ENCODE measurements around the gene ABHD17A.
A peak's percentile ranks its signal among the peaks of the same experiment; 100 is the strongest.

DNA sequence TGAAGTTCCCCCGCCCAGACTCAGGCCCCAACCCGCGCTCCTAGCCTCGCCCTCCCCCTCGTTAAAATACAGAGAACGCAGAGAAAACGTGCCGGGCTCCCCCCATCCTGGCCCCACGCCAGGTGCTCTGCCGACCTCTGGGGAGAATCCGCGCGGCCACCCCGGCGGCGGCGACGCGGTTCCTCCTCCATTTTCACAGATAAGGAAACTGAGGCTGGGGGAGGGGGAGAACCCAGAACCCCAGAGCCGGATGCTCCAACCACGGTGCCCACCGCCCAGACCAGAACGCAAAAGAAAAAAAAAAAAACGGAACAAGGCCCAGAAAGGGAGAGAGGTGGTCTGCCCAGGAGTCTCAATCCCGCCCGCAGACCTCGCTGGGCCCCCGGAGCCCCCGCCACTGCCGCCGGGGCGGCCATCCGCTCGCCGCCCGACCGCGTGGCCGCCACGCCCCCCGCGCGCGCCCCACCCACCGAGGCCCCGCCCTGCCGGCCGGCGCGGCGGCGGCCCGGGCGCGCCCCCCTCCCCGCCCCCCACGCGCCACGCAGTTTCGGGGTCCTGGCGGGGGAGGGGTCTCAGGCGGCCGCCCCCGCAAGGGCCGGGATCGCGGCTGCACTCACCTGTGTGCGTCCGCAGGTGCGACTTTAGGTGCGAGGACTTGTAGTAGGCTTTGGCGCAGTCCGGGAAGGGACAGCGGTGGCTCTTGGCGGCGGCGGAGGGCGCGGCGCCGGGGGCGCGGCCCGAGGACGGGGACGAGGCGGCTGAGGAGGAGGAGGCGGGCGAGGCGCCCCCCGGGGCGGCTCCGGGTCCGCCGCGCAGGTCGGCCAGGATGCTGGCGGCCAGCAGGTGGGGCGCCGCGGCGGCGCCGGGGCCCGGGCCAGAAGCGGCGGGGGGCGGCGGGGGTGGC lies 22.6 kb downstream of the ABHD17A start:
- TF ChIP-seq TOX (CRISPR knock-in tag; IDR thresholded peaks at IDR 0.05; ENCODE audit: borderline replicate concordance) (no peak), ZFP30 (CRISPR knock-in tag; IDR thresholded peaks at IDR 0.05) (no peak), CSDC2 (CRISPR knock-in tag; IDR thresholded peaks at IDR 0.05) (no peak), ISL1 (CRISPR knock-in tag; IDR thresholded peaks at IDR 0.05) (no peak), ESRRG (CRISPR knock-in tag; IDR thresholded peaks at IDR 0.05) (no peak), ZFP3 (CRISPR knock-in tag; IDR thresholded peaks at IDR 0.05) (no peak), ZNF70 (CRISPR knock-in tag; IDR thresholded peaks at IDR 0.05) (no peak), ZNF8 (CRISPR knock-in tag; IDR thresholded peaks at IDR 0.05) (no peak), RARB (CRISPR knock-in tag; IDR thresholded peaks at IDR 0.05) (no peak)
- TF ChIP-seq, protein P1, sequence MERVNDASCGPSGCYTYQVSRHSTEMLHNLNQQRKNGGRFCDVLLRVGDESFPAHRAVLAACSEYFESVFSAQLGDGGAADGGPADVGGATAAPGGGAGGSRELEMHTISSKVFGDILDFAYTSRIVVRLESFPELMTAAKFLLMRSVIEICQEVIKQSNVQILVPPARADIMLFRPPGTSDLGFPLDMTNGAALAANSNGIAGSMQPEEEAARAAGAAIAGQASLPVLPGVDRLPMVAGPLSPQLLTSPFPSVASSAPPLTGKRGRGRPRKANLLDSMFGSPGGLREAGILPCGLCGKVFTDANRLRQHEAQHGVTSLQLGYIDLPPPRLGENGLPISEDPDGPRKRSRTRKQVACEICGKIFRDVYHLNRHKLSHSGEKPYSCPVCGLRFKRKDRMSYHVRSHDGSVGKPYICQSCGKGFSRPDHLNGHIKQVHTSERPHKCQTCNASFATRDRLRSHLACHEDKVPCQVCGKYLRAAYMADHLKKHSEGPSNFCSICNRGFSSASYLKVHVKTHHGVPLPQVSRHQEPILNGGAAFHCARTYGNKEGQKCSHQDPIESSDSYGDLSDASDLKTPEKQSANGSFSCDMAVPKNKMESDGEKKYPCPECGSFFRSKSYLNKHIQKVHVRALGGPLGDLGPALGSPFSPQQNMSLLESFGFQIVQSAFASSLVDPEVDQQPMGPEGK (CRISPR knock-in tag; IDR thresholded peaks at IDR 0.05; ENCODE audit: borderline replicate concordance) = 0 out of 2 replicates have a peak, but pooled peaks have one; percentile 20
- TF ChIP-seq, protein P2, sequence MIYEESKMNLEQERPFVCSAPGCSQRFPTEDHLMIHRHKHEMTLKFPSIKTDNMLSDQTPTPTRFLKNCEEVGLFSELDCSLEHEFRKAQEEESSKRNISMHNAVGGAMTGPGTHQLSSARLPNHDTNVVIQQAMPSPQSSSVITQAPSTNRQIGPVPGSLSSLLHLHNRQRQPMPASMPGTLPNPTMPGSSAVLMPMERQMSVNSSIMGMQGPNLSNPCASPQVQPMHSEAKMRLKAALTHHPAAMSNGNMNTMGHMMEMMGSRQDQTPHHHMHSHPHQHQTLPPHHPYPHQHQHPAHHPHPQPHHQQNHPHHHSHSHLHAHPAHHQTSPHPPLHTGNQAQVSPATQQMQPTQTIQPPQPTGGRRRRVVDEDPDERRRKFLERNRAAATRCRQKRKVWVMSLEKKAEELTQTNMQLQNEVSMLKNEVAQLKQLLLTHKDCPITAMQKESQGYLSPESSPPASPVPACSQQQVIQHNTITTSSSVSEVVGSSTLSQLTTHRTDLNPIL (CRISPR knock-in tag; IDR thresholded peaks at IDR 0.05; ENCODE audit: low read depth) = no peak
- TF ChIP-seq, protein P3, sequence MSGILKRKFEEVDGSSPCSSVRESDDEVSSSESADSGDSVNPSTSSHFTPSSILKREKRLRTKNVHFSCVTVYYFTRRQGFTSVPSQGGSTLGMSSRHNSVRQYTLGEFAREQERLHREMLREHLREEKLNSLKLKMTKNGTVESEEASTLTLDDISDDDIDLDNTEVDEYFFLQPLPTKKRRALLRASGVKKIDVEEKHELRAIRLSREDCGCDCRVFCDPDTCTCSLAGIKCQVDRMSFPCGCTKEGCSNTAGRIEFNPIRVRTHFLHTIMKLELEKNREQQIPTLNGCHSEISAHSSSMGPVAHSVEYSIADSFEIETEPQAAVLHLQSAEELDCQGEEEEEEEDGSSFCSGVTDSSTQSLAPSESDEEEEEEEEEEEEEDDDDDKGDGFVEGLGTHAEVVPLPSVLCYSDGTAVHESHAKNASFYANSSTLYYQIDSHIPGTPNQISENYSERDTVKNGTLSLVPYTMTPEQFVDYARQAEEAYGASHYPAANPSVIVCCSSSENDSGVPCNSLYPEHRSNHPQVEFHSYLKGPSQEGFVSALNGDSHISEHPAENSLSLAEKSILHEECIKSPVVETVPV (CRISPR knock-in tag; IDR thresholded peaks at IDR 0.05) = no peak
